GM21515 (cell line): ENCODE data around the gene IGF1R.
A peak's percentile ranks its signal among the peaks of the same experiment; 100 is the strongest.

ENCODE experiments used
- ATAC-seq: cut with Tn5 transposase; IDR thresholded peaks from one replicate; pipeline ENCODE4 v1.9.1; 2021; ENCODE audit not compliant: unreplicated experiment

The IGF1R gene

GRCh38 chr15:98855067-98855814, 206.9 kb downstream of the IGF1R start:
- ATAC-seq: no peak

GRCh38 chr15:98855815-98856531, 207.6 kb downstream of the IGF1R start:
- no peak for ATAC-seq

- no peak for ATAC-seq
Measured at GRCh38 chr15:98856532-98856907, 208.2 kb downstream of the IGF1R start.

- no peak for ATAC-seq
Measured at GRCh38 chr15:98858610-98859023, 210.3 kb downstream of the IGF1R start.

- no peak for ATAC-seq
Measured at GRCh38 chr15:98859149-98859548, 210.8 kb downstream of the IGF1R start.

- no peak for ATAC-seq
Measured at GRCh38 chr15:98860281-98861041, 212.1 kb downstream of the IGF1R start.

- no peak for ATAC-seq
Measured at GRCh38 chr15:98861188-98861587, 212.8 kb downstream of the IGF1R start.

GRCh38 chr15:98863983-98864382, 215.6 kb downstream of the IGF1R start:
- no peak for ATAC-seq

- peak; percentile 90 for ATAC-seq
Measured at GRCh38 chr15:98865397-98866339, 217.3 kb downstream of the IGF1R start.

GRCh38 chr15:98866511-98866910, 218.2 kb downstream of the IGF1R start:
- ATAC-seq: no peak

GRCh38 chr15:98868564-98868963, 220.2 kb downstream of the IGF1R start:
- ATAC-seq: no peak

GRCh38 chr15:98870788-98871187, 222.4 kb downstream of the IGF1R start:
- no peak for ATAC-seq

GRCh38 chr15:98872774-98873173, 224.4 kb downstream of the IGF1R start:
- ATAC-seq: no peak

GRCh38 chr15:98873441-98874218, 225.3 kb downstream of the IGF1R start:
- no peak for ATAC-seq

- no peak for ATAC-seq
Measured at GRCh38 chr15:98874370-98874769, 226.0 kb downstream of the IGF1R start.

GRCh38 chr15:98874773-98875172, 226.4 kb downstream of the IGF1R start:
- ATAC-seq: no peak

- no peak for ATAC-seq
Measured at GRCh38 chr15:98875309-98875708, 227.0 kb downstream of the IGF1R start.

- no peak for ATAC-seq
Measured at GRCh38 chr15:98876451-98877369, 228.4 kb downstream of the IGF1R start.

GRCh38 chr15:98878172-98878571, 229.8 kb downstream of the IGF1R start:
- no peak for ATAC-seq
